Measurements from ENCODE around the gene MCMBP. TPM values are rescaled to one million over a fixed set of nuclear protein-coding genes. Genes with fewer than 3 reads are reported as not detected.
A peak's percentile ranks its signal among the peaks of the same experiment; 100 is the strongest.

MCMBP gene
- total RNA-seq, 1 experiment from 2014 or later = 87.1 TPM

- Mint-ChIP-seq H3K4me1 (peaks cover 20 to 31% of the 10 kb centered on the region in 2 experiments), H3K27me3 (ENCODE audit: low read depth) (no peaks in the 10 kb centered on the region), H3K4me3 (no peak overlapping the region), H3K27ac (peak overlapping the region in 1 of 3 experiments; percentile 86; a peak in 1 of 7 replicates), H3K36me3 (ENCODE audit: insufficient read depth in 1 of 3, low read depth in 3 of 3) (peaks cover 0 to 4% (median 3%) of the 10 kb centered on the region in 3 experiments; a peak in 3 of 7 replicates), H3K9me3 (no peaks in the 10 kb centered on the region)
- H3K14ac ChIP-seq (ENCODE audit: insufficient read depth, low read length) = no peak overlapping the region
- no peaks in the 10 kb centered on the region for H3K79me1 ChIP-seq (ENCODE audit: insufficient read depth, low read depth, low read length, poor library complexity, severe bottlenecking)
- H3K23me2 ChIP-seq (ENCODE audit: insufficient read length, low read depth, low read length, poor library complexity, severe bottlenecking) = peaks cover 2% of the 10 kb centered on the region
- no peak overlapping the region for H2BK12ac ChIP-seq (ENCODE audit: insufficient read length, low read depth, low read length)
- no peak overlapping the region for H4K8ac ChIP-seq (replicated peaks; ENCODE audit: insufficient read length, low read depth, low read length)
- H3K27me3 ChIP-seq (ENCODE audit: insufficient read depth, low read length) = no peaks in the 10 kb centered on the region
- H3T11ph ChIP-seq (ENCODE audit: low read length) = no peak overlapping the region
- H3K23ac ChIP-seq (ENCODE audit: insufficient read length, low read depth, low read length) = no peak overlapping the region
- no peak overlapping the region for H4K91ac ChIP-seq (ENCODE audit: insufficient read length, low read depth, low read length)
- no peak overlapping the region for H2AK5ac ChIP-seq (ENCODE audit: insufficient read length, low read length)
- no peak for TF ChIP-seq CTCF (conservative IDR thresholded peaks at IDR 0.05)
- no CpG with 5 or more reads among the region's 2 CpGs for WGBS (ENCODE audit: extremely low coverage, insufficient read length, low lambda C conversion rate)
- no peak overlapping the region for H4K5ac ChIP-seq (ENCODE audit: insufficient read length, low read depth, low read length)
- no peak overlapping the region for H2BK20ac ChIP-seq (ENCODE audit: low read depth, low read length, poor library complexity, severe bottlenecking)
- H3K27ac ChIP-seq (ENCODE audit: insufficient read length, low read depth, low read length) = no peak overlapping the region
- peaks cover 3% of the 10 kb centered on the region; the same call in 1 of the 2 replicates for H3K4me1 ChIP-seq (ENCODE audit: insufficient read depth, low read length)
- DNase-seq = no peak
- H3K79me2 ChIP-seq (ENCODE audit: insufficient read depth, low read length) = no peaks in the 10 kb centered on the region
- H4K20me1 ChIP-seq (ENCODE audit: control insufficient read depth, insufficient read depth, insufficient read length) = no peaks in the 10 kb centered on the region
- H2BK5ac ChIP-seq (ENCODE audit: insufficient read length, low read length) = no peak overlapping the region
- H2BK15ac ChIP-seq (ENCODE audit: low read depth, low read length) = no peak overlapping the region
- no peak overlapping the region for H3K56ac ChIP-seq (ENCODE audit: insufficient read length, low read depth, low read length)
- no peak overlapping the region for H2AFZ ChIP-seq (ENCODE audit: low read length)
- H3K4me2 ChIP-seq (ENCODE audit: insufficient read depth, insufficient read length, low read length) = no peak overlapping the region
- H3K18ac ChIP-seq (ENCODE audit: insufficient read length, low read depth, low read length) = no peak overlapping the region
- no peaks in the 10 kb centered on the region for H3K9me3 ChIP-seq (ENCODE audit: control insufficient read depth, low read depth, low read length)
- H3K4ac ChIP-seq (ENCODE audit: low read depth, low read length) = no peak overlapping the region
- H3K9ac ChIP-seq (ENCODE audit: extremely low read depth, insufficient read length, low read length) = no peak overlapping the region
- no peak overlapping the region for H2BK120ac ChIP-seq (ENCODE audit: low read depth, low read length, poor library complexity, severe bottlenecking)
Observed at GRCh38 chr10:119781498-119781897, 91.1 kb downstream of the MCMBP start.
